ENCODE data around the gene CDK3.
"Not testable (repeated sequence)": the region's sequence is repeated elsewhere in the genome, so short reads cannot be mapped to it uniquely, and the experiment has no call there.

Gene CDK3

GRCh38 chr17:76044475-76045007 lies 43.9 kb downstream of the CDK3 start:
- DNase-seq = not testable (repeated sequence)

- DNase-seq = no peak
Measured at GRCh38 chr17:76046064-76046463, 45.4 kb downstream of the CDK3 start.

DNA sequence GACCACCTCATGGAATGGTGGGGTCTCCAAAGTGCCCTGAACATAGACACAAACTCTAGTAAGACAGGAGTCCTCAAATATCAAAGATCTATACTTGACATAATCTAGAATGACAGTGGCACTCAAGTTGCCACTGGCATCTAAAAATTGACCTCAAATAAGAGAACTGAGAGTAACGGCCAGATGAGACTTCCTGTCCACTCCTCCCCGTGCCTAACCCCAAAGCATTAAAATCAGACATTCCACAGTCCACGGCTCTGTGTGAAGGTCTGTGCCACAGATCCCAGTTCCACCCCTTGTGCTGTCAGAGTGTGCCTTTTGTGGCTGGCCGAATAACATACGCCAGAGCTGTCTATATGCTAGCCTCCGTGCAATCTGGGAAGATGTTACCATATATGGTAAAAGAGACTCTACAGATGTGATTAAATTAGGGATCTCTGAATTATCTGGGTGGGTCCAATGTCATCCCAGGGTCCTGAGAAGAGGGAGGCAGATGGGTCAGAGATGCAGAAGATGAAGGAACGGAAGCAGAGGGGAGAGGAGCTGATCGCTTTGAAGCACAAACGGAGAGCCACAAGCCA lies 47.5 kb downstream of the CDK3 start:
- DNase-seq = no peak

DNA sequence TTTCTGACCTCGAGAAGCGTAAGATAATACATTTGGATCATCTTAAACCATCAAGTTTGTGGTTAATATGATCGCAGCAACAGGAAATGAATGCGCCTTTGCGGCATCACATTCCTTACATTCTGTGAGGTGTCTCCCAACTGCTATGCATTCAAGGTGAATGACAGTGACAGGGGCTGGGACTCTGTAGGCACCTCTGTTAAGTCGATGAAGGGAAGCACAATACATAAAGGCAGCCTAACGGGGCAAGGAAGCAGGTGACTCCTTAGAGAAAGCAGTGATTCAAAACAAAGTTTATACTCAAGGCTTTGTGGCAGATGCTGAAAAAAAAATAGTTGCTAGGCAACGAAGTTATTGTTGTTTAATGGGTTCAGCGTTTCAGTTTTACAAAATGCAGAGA lies 48.1 kb downstream of the CDK3 start:
- DNase-seq = no peak

- no peak for DNase-seq
Measured at GRCh38 chr17:76049239-76049638, 48.6 kb downstream of the CDK3 start.

- no peak for DNase-seq
Measured at GRCh38 chr17:76049836-76050537, 49.3 kb downstream of the CDK3 start.

DNA sequence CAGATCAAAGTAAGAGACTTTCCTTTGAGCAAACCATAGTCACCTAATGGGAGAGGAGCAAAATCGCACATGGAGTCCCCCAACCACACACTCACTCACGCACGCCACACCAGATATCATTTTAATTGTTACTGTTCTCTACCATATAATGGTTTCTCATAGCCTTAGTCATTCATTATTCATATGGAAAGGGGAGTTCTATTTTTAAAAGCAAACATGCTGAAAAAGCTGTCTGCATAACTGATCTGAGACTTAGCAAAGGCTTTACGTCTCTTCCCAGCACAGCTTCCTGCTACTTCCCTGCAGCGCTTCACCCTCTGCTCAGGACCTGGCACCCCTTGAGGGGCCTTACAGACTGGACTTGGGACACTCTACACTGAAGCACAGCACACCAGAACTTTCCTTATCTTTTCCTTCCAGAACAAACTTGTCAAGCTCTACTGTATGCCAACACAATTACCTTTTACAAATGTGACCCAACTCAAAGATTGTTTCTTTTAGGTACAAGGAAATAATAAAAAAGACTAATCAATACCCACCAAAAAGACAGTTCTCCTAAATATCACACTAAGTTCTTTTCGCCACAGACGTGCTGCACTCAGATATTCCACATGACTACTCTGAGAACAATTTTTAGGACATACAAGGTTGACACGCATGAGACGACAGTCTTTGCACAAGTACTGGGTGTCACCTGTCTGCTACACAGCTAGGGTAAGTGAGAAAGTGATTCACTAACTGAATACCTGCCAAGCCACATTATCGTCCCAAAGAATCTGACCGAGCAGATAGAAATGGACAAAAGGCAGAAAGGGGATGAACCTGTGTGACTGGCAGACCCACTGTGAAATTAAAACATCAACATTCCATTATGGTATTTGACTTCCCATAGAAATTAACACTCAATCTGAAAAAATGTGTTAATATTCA lies 50.1 kb downstream of the CDK3 start:
- no peak for DNase-seq

GRCh38 chr17:76051561-76051960 lies 50.9 kb downstream of the CDK3 start:
- DNase-seq = no peak

- DNase-seq = no peak
Measured at GRCh38 chr17:76053246-76054111, 52.8 kb downstream of the CDK3 start.

DNA sequence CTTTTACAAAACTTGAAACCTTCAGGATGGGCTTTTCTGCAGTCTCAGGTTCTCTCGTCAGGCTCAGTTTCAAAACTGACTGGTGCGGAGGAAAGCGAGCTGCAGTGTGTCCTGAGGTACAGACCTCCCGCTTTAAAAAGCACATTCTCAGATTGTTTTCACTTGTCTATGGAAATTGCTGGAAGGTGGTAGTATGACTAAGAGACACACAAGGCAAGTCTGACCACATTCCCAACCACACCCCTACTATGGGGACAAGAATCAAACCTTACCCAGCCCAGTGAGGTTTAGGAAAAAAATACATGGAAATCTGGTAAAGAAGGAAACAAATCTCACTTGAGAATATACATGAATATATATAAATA lies 53.4 kb downstream of the CDK3 start:
- DNase-seq = no peak
